Calu3 (cell line): ENCODE data around the gene ZC3H12C. TPM values are rescaled to one million over a fixed set of nuclear protein-coding genes. Genes with fewer than 3 reads are reported as not detected.

ENCODE experiments used
- BruUV-seq: library from RNA; stranded (reverse); fragments of 400-500 nt; replicated peaks from 2 replicates; lab custom pipeline; 2021; lab: Mats Ljungman, UMichigan
- CTCF ChIA-PET: fragments of 300-600 bp; sonication (Branson Sonifier 250); formaldehyde crosslinking; loops from one replicate; lab custom pipeline; 2022; ENCODE audit warnings: antibody characterized with exemption; lab: Charles Lee
- DNase-seq: peaks from one replicate; pipeline ENCODE4 v3.0.0; 2022
- H3K27ac Mint-ChIP-seq: one replicate; pipeline ENCODE4 v1.8.0; 2022; ENCODE audit warnings: mixed read lengths; ENCODE audit not compliant: unreplicated experiment
- H3K27me3 Mint-ChIP-seq: one replicate; pipeline ENCODE4 v1.8.0; 2022; ENCODE audit warnings: mixed read lengths; ENCODE audit not compliant: unreplicated experiment
- H3K36me3 Mint-ChIP-seq: one replicate; pipeline ENCODE4 v1.8.0; 2022; ENCODE audit warnings: mild to moderate bottlenecking, moderate library complexity, mixed read lengths; ENCODE audit not compliant: insufficient read depth, unreplicated experiment
- H3K4me1 Mint-ChIP-seq: one replicate; pipeline ENCODE4 v1.8.0; 2022; ENCODE audit warnings: mild to moderate bottlenecking, low read depth, mixed read lengths; ENCODE audit not compliant: unreplicated experiment
- H3K4me3 Mint-ChIP-seq: one replicate; pipeline ENCODE4 v1.8.0; 2022; ENCODE audit warnings: mild to moderate bottlenecking, low read depth, moderate library complexity, mixed read lengths; ENCODE audit not compliant: unreplicated experiment
- H3K9me3 Mint-ChIP-seq: one replicate; pipeline ENCODE4 v1.8.0; 2022; ENCODE audit warnings: low read depth, mixed read lengths; ENCODE audit not compliant: unreplicated experiment
- CTCF ChIP-seq: fragments of 200-600 bp; IDR thresholded peaks from one replicate; pipeline ENCODE4 v1.8.0; 2022; ENCODE audit warnings: antibody characterized with exemption; ENCODE audit not compliant: unreplicated experiment
- intact Hi-C: fragments of 100-400 bp; cut with micrococcal nuclease; formaldehyde crosslinking; loops from one replicate; pipeline ENCODE4 v1.10.0; 2022; ENCODE audit not compliant: unreplicated experiment
- total RNA-seq: library from RNA; stranded (reverse); gene quantifications from 2 replicates; pipeline ENCODE4 v1.2.3, GENCODE V29; 2022

ZC3H12C gene
- total RNA-seq, 1 experiment from 2014 or later = 14.1 TPM

GRCh38 chr11:110198031-110198729, 105.0 kb downstream of the ZC3H12C start:
- Mint-ChIP-seq H3K4me3 (no peak overlapping the region), H3K4me1 (peaks cover 60% of the 10 kb centered on the region), H3K27me3 (no peaks in the 10 kb centered on the region), H3K27ac (no peak overlapping the region), H3K9me3 (no peaks in the 10 kb centered on the region), H3K36me3 (peaks cover 25% of the 10 kb centered on the region)
- intact Hi-C loops = no loop called here
- no TSS peak for BruUV-seq
- no peak for TF ChIP-seq CTCF
- DNase-seq = no peak
- CTCF ChIA-PET = no interaction called here

- Mint-ChIP-seq H3K4me3 (no peak overlapping the region), H3K9me3 (no peaks in the 10 kb centered on the region), H3K4me1 (peaks cover 53% of the 10 kb centered on the region), H3K27ac (peak overlapping the region; percentile 47), H3K36me3 (peaks cover 21% of the 10 kb centered on the region), H3K27me3 (no peaks in the 10 kb centered on the region)
- BruUV-seq = no TSS peak
- intact Hi-C loops = no loop called here
- TF ChIP-seq CTCF = no peak
- CTCF ChIA-PET = no interaction called here
- no peak for DNase-seq
Measured at GRCh38 chr11:110199184-110199981, 106.2 kb downstream of the ZC3H12C start.

- peaks cover 14% of the 10 kb centered on the region for H3K36me3 Mint-ChIP-seq
- peaks cover 48% of the 10 kb centered on the region for H3K4me1 Mint-ChIP-seq
- H3K27me3 Mint-ChIP-seq = no peaks in the 10 kb centered on the region
- no peaks in the 10 kb centered on the region for H3K9me3 Mint-ChIP-seq
- no peak for TF ChIP-seq CTCF
- no peak for DNase-seq
- intact Hi-C loops = loop anchor here (2.0 kb wide), 1 partner anchor 177 kb away; no protein-coding TSS in a partner anchor
- H3K27ac Mint-ChIP-seq = peak overlapping the region; percentile 47
- no peak overlapping the region for H3K4me3 Mint-ChIP-seq
- CTCF ChIA-PET = no interaction called here
- no TSS peak for BruUV-seq
Measured at GRCh38 chr11:110200241-110200640, 107.0 kb downstream of the ZC3H12C start.

- H3K4me3 Mint-ChIP-seq = no peak overlapping the region
- H3K27me3 Mint-ChIP-seq = no peaks in the 10 kb centered on the region
- CTCF ChIA-PET = interaction anchor here (1.0 to 1.6 kb wide), 2 partner anchors 167 to 232 kb away, joined by 5 to 6 read pairs; no protein-coding TSS in a partner anchor
- TF ChIP-seq CTCF = no peak
- peaks cover 8% of the 10 kb centered on the region for H3K36me3 Mint-ChIP-seq
- H3K4me1 Mint-ChIP-seq = peaks cover 42% of the 10 kb centered on the region
- H3K27ac Mint-ChIP-seq = peak overlapping the region; percentile 24
- H3K9me3 Mint-ChIP-seq = no peaks in the 10 kb centered on the region
- intact Hi-C loops = loop anchor here (1.0 to 2.0 kb wide), 3 partner anchors 165 to 232 kb away; no protein-coding TSS in a partner anchor
- no TSS peak for BruUV-seq
- DNase-seq = no peak
Measured at GRCh38 chr11:110200836-110201235, 107.6 kb downstream of the ZC3H12C start.
